ENCODE data around the gene FBXL13.

Gene FBXL13

DNA sequence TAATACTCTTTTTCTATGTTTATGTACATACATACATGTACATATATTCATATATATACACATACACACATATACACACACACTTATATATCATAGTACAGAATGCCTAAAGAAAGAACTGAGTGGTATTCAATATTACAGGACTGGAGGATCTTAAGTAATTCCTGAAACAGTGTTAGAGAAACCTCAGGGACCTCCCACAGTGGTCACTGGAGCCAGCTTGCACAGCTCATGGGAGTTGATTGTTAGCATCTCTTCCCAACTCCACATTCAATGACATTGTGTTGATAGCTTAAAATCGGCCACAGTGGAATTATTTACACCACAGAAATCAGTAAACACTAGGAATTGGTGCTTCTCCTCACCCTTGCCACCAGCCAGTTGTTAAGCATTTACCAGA lies 155.8 kb downstream of the FBXL13 start:
- Histone ChIP-seq H3K9me3 (ENCODE audit: low read length) (no peaks in the 10 kb centered on the region), H3F3A (ENCODE audit: insufficient read depth, low read length) (no peaks in the 10 kb centered on the region), H3K4me1 (ENCODE audit: insufficient read depth, low read length, severe bottlenecking) (no peaks in the 10 kb centered on the region), H3K4me3 (ENCODE audit: low read depth, low read length, poor library complexity, severe bottlenecking) (no peak overlapping the region), H3K79me2 (ENCODE audit: insufficient read depth, low read length) (no peaks in the 10 kb centered on the region), H2AFZ (ENCODE audit: low read length) (no peak overlapping the region), H3K27me3 (ENCODE audit: insufficient read depth, low read length) (no peaks in the 10 kb centered on the region), H3K4me2 (ENCODE audit: low read length) (no peak overlapping the region), H4K20me1 (ENCODE audit: insufficient read depth, low read length) (no peaks in the 10 kb centered on the region), H3K9me2 (ENCODE audit: low read depth, low read length) (no peaks in the 10 kb centered on the region), H3K9ac (ENCODE audit: low read length) (no peak overlapping the region), H3K27ac (ENCODE audit: low read depth, low read length, poor library complexity, severe bottlenecking) (no peak overlapping the region), H3K36me3 (ENCODE audit: insufficient read depth, low read length) (no peaks in the 10 kb centered on the region)
- no peak for TF ChIP-seq EZH2 (IDR thresholded peaks at IDR 0.05; ENCODE audit: borderline replicate concordance, low read length)
- TF ChIP-seq, protein P1, sequence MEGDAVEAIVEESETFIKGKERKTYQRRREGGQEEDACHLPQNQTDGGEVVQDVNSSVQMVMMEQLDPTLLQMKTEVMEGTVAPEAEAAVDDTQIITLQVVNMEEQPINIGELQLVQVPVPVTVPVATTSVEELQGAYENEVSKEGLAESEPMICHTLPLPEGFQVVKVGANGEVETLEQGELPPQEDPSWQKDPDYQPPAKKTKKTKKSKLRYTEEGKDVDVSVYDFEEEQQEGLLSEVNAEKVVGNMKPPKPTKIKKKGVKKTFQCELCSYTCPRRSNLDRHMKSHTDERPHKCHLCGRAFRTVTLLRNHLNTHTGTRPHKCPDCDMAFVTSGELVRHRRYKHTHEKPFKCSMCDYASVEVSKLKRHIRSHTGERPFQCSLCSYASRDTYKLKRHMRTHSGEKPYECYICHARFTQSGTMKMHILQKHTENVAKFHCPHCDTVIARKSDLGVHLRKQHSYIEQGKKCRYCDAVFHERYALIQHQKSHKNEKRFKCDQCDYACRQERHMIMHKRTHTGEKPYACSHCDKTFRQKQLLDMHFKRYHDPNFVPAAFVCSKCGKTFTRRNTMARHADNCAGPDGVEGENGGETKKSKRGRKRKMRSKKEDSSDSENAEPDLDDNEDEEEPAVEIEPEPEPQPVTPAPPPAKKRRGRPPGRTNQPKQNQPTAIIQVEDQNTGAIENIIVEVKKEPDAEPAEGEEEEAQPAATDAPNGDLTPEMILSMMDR (IDR thresholded peaks at IDR 0.05; ENCODE audit: low read length): no peak

DNA sequence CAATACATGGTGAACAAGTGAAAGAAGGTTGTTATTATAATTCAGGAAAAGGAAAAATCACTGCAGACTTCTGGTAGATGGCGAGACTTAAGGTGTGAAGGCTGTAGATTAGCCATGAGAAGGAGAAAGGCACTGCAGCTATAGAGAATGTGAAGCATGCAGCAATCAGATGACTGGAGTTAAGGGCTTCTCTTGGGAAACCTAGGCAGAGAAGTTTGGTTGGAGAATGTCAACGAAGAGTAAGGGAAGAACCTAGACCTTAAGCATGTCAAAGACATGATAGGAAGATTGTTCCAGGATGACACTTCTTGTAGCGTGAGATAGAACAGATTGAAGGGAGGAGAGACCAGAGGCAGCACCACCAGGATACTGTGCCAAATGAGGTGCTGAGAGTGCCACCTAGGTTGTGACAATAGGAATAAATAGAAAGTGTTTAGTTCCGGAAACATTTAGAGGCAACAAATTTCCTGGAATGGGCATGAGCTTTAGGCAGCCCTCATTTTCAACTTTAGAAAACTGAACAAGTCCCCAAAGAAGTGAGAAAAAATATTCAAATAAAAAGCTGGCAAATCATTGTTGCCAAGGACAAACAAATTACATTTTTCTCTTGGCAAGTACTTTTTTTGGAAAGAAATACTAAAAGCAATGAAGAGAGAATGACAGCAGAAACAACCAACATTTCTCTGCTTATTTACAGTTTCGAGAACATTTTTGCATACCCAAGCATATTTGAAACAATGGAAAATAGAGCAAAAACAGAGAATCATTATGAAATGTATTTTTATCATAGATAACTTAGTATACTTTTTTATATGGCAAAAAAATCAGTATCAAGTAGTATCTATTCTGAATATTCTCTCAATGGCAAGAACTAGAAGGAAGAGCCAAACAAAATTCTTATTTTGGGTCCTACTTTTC lies 156.9 kb downstream of the FBXL13 start:
- H3K9ac ChIP-seq (ENCODE audit: low read length): no peak overlapping the region
- no peak overlapping the region for H3K4me3 ChIP-seq (ENCODE audit: low read depth, low read length, poor library complexity, severe bottlenecking)
- no peaks in the 10 kb centered on the region for H3K27me3 ChIP-seq (ENCODE audit: insufficient read depth, low read length)
- no peaks in the 10 kb centered on the region for H3K79me2 ChIP-seq (ENCODE audit: insufficient read depth, low read length)
- H3K4me1 ChIP-seq (ENCODE audit: insufficient read depth, low read length, severe bottlenecking): no peaks in the 10 kb centered on the region
- no peak overlapping the region for H3K4me2 ChIP-seq (ENCODE audit: low read length)
- H3K27ac ChIP-seq (ENCODE audit: low read depth, low read length, poor library complexity, severe bottlenecking): no peak overlapping the region
- no peak for TF ChIP-seq EZH2 (IDR thresholded peaks at IDR 0.05; ENCODE audit: borderline replicate concordance, low read length)
- TF ChIP-seq, protein P1 (IDR thresholded peaks at IDR 0.05; ENCODE audit: low read length): peak; percentile 25; the same call in 1 of the 2 replicates
- H3K9me3 ChIP-seq (ENCODE audit: low read length): no peaks in the 10 kb centered on the region
- H3K9me2 ChIP-seq (ENCODE audit: low read depth, low read length): no peaks in the 10 kb centered on the region
- no peaks in the 10 kb centered on the region for H4K20me1 ChIP-seq (ENCODE audit: insufficient read depth, low read length)
- no peaks in the 10 kb centered on the region for H3F3A ChIP-seq (ENCODE audit: insufficient read depth, low read length)
- H2AFZ ChIP-seq (ENCODE audit: low read length): no peak overlapping the region
- H3K36me3 ChIP-seq (ENCODE audit: insufficient read depth, low read length): no peaks in the 10 kb centered on the region

DNA sequence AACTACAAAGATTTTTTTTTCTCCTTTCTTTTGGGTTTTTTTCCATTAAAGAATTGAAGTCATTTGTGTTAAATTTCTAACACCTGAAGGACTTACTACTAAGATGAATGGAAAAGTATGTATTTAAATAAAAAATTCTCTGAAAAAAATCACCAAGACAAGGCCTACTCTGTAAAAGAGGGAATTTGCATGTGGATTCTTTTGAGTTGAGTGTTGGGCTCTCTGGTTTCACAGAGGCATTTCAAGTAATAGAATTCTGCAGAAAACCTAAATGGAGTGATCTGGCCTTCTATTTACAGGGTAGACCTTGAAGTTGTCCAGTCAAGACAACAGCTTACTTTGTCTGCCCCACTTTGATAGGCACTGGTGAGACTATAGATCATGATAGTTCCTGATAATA lies 157.7 kb downstream of the FBXL13 start:
- Histone ChIP-seq H3K36me3 (ENCODE audit: insufficient read depth, low read length) (no peaks in the 10 kb centered on the region), H3K9me3 (ENCODE audit: low read length) (no peaks in the 10 kb centered on the region), H3K9me2 (ENCODE audit: low read depth, low read length) (no peaks in the 10 kb centered on the region), H3K4me1 (ENCODE audit: insufficient read depth, low read length, severe bottlenecking) (no peaks in the 10 kb centered on the region), H4K20me1 (ENCODE audit: insufficient read depth, low read length) (no peaks in the 10 kb centered on the region), H3K27me3 (ENCODE audit: insufficient read depth, low read length) (no peaks in the 10 kb centered on the region), H3K4me2 (ENCODE audit: low read length) (no peak overlapping the region), H3F3A (ENCODE audit: insufficient read depth, low read length) (no peaks in the 10 kb centered on the region), H3K79me2 (ENCODE audit: insufficient read depth, low read length) (no peaks in the 10 kb centered on the region), H2AFZ (ENCODE audit: low read length) (no peak overlapping the region), H3K27ac (ENCODE audit: low read depth, low read length, poor library complexity, severe bottlenecking) (no peak overlapping the region), H3K4me3 (ENCODE audit: low read depth, low read length, poor library complexity, severe bottlenecking) (no peak overlapping the region), H3K9ac (ENCODE audit: low read length) (no peak overlapping the region)
- TF ChIP-seq, protein P1 (IDR thresholded peaks at IDR 0.05; ENCODE audit: low read length): no peak
- TF ChIP-seq EZH2 (IDR thresholded peaks at IDR 0.05; ENCODE audit: borderline replicate concordance, low read length): no peak
